ENCODE measurements around the gene TH. TPM values are rescaled to one million over a fixed set of nuclear protein-coding genes. Genes with fewer than 3 reads are reported as not detected.

TH gene
- total and polyA plus RNA-seq, 2 donors = 0.14 to 0.46 TPM

DNA sequence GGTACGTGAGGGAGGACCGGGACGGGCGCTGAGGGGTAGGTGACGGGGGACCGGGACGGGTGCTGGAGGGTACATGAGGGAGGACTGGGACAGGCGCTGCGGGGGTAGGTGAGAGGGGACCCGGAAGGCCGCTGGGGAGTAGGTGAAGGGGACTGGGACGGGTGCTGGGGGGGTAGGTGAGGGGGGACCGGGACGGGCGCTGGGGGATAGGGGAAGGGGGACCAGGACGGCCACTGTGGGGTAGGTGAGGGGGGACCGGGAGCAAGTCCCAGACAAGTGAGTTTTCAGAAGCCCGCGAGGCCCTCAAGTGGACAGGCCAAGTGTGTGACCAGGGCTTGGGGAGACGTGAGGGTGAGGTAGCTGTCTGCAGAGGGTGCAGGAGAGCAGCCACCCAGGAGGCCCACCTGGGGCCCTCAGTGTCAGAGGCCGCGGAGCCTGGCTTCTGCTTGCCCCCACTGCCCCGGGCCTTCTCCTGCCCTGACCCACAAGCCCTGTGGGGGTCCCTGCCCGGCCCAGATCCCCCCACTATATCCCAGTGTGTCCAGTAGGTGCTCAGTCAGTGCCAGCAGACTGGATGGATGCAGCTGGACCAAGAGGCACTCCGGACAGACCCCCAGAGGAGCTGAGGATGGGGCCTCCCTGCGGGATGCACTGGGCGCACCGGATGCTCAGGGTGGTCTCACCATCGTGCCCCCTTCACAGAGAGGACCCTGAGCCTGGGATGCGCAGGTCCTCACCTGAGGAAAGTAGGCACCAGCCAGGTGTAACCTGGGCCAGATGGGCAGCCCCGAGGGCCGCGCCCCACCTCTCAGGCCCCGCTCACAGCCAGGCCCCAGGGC lies 44.2 kb upstream of the TH start:
- Histone ChIP-seq H3K9me3 (ENCODE audit: control insufficient read depth in 2 of 2, insufficient read depth in 1 of 2, low read length in 1 of 2) (no peaks in the 10 kb centered on the region), H3K4me1 (ENCODE audit: control insufficient read depth in 2 of 2, insufficient read depth in 2 of 2, low read length in 2 of 2) (peaks cover 0 to 17% of the 10 kb centered on the region in 2 donors), H3K36me3 (ENCODE audit: control insufficient read depth in 2 of 2, insufficient read depth in 2 of 2, low read length in 1 of 2) (no peaks in the 10 kb centered on the region), H3K4me3 (ENCODE audit: low read length in 2 of 2) (no peak overlapping the region), H3K27ac (ENCODE audit: low read depth in 1 of 2, low read length in 1 of 2) (no peak overlapping the region), H3K27me3 (ENCODE audit: control insufficient read depth in 2 of 2, insufficient read depth in 1 of 2, low read length in 1 of 2) (peaks cover 0 to 2% of the 10 kb centered on the region in 2 donors)
- DNase-seq (ENCODE audit: low read depth in 6 of 9, low spot score in 9 of 9) = no peak
- 91% methylated on average over 34 of the region's 34 CpGs for WGBS

DNA sequence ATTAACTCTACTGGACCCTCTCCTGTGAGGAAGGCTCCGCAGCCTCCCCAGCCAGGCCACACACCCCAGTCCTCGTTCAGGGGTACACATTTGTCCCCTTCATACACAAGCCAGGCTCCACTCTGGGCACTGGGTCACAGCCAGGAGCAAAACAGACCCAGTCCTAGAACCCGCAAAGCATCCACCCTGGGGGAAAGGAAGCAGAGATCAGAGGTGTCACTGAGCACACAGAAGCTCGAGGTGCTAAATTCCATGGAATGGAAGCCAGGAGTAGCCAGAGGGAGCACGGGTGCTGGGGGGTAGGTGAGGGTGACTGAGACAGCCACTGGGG lies 43.6 kb upstream of the TH start:
- Histone ChIP-seq H3K27me3 (ENCODE audit: control insufficient read depth in 2 of 2, insufficient read depth in 1 of 2, low read length in 1 of 2) (peaks cover 0 to 2% of the 10 kb centered on the region in 2 donors), H3K4me1 (ENCODE audit: control insufficient read depth in 2 of 2, insufficient read depth in 2 of 2, low read length in 2 of 2) (peaks cover 0 to 17% of the 10 kb centered on the region in 2 donors), H3K36me3 (ENCODE audit: control insufficient read depth in 2 of 2, insufficient read depth in 2 of 2, low read length in 1 of 2) (no peaks in the 10 kb centered on the region), H3K27ac (ENCODE audit: low read depth in 1 of 2, low read length in 1 of 2) (no peak overlapping the region), H3K9me3 (ENCODE audit: control insufficient read depth in 2 of 2, insufficient read depth in 1 of 2, low read length in 1 of 2) (no peaks in the 10 kb centered on the region), H3K4me3 (ENCODE audit: low read length in 2 of 2) (no peak overlapping the region)
- WGBS = 96% methylated on average over 5 of the region's 5 CpGs
- no peak for DNase-seq (ENCODE audit: low read depth in 6 of 9, low spot score in 9 of 9)

DNA sequence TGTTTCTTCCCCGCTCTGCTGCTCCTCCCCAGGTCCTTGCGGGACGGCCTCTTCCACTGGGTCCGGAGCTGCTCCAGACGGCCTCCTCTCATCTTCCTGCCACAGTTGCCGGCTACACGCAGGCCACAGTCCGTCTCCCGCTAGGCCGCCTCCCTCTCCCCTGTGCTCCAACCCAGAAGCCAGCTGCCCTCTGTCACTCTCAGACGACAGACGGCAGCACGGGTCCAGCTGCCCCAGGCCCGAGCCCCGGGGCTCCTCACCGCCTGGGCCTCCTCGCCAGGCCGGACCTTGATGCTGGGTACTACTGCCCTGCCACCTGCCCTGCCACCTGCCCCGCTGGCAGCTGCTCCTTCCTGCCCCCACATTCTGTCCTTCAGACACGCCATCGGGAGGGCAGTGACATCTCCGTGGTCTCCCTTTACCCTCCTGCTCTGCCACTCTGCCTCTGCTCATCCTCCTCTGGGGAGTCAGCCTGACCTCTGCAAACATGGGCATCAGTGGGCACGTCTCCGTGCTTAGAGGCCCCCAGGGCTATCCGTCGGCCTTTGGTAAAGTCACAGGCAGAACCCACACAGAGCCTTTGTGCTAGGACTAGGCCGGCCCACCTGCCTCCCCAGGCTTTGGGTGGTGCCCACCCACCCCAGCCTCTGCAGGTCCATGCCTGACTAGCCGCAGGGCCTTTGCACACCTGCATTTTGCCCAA lies 43.1 kb upstream of the TH start:
- no peak overlapping the region for H3K27ac ChIP-seq (ENCODE audit: low read depth in 1 of 2, low read length in 1 of 2)
- no peak overlapping the region for H3K4me3 ChIP-seq (ENCODE audit: low read length in 2 of 2)
- no peak for DNase-seq (ENCODE audit: low read depth in 6 of 9, low spot score in 9 of 9)
- no peaks in the 10 kb centered on the region for H3K36me3 ChIP-seq (ENCODE audit: control insufficient read depth in 2 of 2, insufficient read depth in 2 of 2, low read length in 1 of 2)
- 95% methylated on average over 28 of the region's 28 CpGs for WGBS
- H3K9me3 ChIP-seq (ENCODE audit: control insufficient read depth in 2 of 2, insufficient read depth in 1 of 2, low read length in 1 of 2) = no peaks in the 10 kb centered on the region
- H3K27me3 ChIP-seq (ENCODE audit: control insufficient read depth in 2 of 2, insufficient read depth in 1 of 2, low read length in 1 of 2) = peaks cover 0 to 2% of the 10 kb centered on the region in 2 donors
- H3K4me1 ChIP-seq (ENCODE audit: control insufficient read depth in 2 of 2, insufficient read depth in 2 of 2, low read length in 2 of 2) = peaks cover 0 to 17% of the 10 kb centered on the region in 2 donors

DNA sequence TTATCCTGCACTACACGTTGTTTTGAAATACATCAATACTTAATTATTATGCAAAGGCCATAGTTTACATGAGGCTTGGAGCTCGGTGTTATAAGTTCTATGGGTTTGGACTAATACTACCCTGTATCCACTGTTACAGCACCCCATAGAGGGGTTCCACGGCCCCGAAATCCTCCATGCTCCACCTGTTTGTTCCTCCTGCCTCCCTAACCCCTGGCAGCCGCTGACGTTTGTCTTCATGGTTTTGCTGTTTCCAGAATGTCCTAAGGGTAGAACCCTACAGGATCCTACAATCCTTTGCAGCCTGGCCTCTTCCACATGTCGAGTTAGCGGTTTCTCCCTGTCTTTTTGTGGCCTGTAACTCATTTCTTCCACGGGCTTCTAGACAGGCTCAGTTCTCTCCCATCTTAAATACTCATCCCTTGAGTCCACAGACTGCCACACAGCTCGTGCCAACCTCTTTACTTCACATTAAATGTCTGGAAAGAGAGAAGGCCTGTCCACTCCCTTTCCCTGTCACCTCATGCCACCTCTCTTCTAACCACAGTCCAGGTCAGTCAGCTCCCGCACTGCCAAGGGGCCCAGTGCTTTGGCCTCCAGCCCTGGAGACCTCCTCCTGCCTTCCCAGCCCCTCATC lies 42.4 kb upstream of the TH start:
- Histone ChIP-seq H3K36me3 (ENCODE audit: control insufficient read depth in 2 of 2, insufficient read depth in 2 of 2, low read length in 1 of 2) (no peaks in the 10 kb centered on the region), H3K4me3 (ENCODE audit: low read length in 2 of 2) (no peak overlapping the region), H3K9me3 (ENCODE audit: control insufficient read depth in 2 of 2, insufficient read depth in 1 of 2, low read length in 1 of 2) (no peaks in the 10 kb centered on the region), H3K4me1 (ENCODE audit: control insufficient read depth in 2 of 2, insufficient read depth in 2 of 2, low read length in 2 of 2) (peaks cover 0 to 17% of the 10 kb centered on the region in 2 donors), H3K27ac (ENCODE audit: low read depth in 1 of 2, low read length in 1 of 2) (no peak overlapping the region), H3K27me3 (ENCODE audit: control insufficient read depth in 2 of 2, insufficient read depth in 1 of 2, low read length in 1 of 2) (no peaks in the 10 kb centered on the region)
- no peak for DNase-seq (ENCODE audit: low read depth in 6 of 9, low spot score in 9 of 9)
- 91% methylated on average over 11 of the region's 11 CpGs for WGBS

DNA sequence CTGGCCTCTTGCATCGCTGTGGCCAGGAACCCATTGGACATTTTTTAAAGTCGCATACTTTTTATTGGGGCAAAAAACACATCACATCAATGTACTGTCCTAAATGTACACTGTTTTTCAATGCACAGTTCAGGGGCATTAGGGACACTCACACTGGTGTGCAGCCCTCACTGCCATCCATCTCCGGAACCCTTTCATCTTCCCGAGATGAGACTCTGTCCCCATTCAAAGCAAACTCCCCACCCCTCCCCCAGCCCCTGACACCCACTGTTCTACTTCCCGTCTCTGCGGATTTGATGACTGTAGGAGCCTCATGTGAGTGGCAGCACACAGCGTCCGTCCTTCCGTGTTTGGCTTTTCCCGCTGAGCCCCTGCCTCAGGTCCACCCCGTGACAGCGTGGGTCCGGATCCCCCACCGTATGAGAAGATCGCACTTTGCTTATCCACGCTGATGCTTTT lies 41.8 kb upstream of the TH start:
- Histone ChIP-seq H3K4me3 (ENCODE audit: low read length in 2 of 2) (no peak overlapping the region), H3K27ac (ENCODE audit: low read depth in 1 of 2, low read length in 1 of 2) (no peak overlapping the region)
- WGBS = 38% methylated on average over 16 of the region's 16 CpGs

DNA sequence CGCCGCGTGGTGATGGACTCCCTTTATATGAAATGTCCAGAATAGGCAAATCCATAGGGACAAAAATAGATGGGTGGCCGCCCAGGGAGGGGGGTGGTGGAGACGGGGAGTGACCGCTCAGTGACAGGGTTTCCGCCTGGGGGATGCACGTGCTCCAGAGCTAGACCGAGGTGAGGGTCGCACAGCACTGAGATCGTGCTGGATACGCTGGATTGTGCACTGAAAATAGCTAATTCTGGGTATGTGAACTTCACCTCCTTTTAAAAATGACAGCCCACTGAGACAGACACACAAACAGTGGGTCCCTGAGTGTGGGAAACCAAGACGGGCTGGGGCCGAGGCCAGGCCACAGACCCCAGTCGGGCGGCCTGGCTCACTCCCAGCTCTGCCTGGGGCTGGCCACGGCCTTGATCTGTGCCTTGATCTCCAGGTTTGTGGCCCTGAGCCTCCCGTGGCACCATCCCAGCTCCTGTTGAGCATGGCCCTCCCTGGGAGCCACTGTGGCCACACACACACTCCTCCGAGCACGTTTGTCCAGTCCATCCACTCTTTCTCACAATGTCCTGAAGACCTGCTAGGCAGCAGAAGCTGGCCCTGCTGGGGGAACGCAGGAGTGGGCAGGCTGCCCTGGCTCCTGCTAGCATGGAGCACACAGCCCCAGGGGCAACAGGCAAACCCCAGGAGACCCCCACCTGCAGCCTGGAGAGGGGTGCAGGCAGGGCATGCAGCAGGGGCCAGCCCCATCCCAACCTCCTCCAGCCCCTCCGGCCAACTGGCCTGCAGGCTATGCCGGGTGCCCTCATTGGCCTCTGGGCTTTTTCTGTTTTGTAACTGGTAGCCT lies 41.0 kb upstream of the TH start:
- no peak for DNase-seq (ENCODE audit: low read depth in 6 of 9, low spot score in 9 of 9)
- Histone ChIP-seq H3K27ac (ENCODE audit: low read depth in 1 of 2, low read length in 1 of 2) (no peak overlapping the region), H3K36me3 (ENCODE audit: control insufficient read depth in 2 of 2, insufficient read depth in 2 of 2, low read length in 1 of 2) (no peaks in the 10 kb centered on the region), H3K4me3 (ENCODE audit: low read length in 2 of 2) (no peak overlapping the region), H3K9me3 (ENCODE audit: control insufficient read depth in 2 of 2, insufficient read depth in 1 of 2, low read length in 1 of 2) (no peaks in the 10 kb centered on the region), H3K27me3 (ENCODE audit: control insufficient read depth in 2 of 2, insufficient read depth in 1 of 2, low read length in 1 of 2) (no peaks in the 10 kb centered on the region), H3K4me1 (ENCODE audit: control insufficient read depth in 2 of 2, insufficient read depth in 2 of 2, low read length in 2 of 2) (peaks cover 0 to 17% of the 10 kb centered on the region in 2 donors)
- WGBS = 92% methylated on average over 23 of the region's 23 CpGs

More for the DNA sequence above, 41.8 kb upstream of the TH start:
- peak in 7 of 9 donors; percentile 5 to 71 (median 41) for DNase-seq (ENCODE audit: low read depth in 6 of 9, low spot score in 9 of 9)
- H3K4me1 ChIP-seq (ENCODE audit: control insufficient read depth in 2 of 2, insufficient read depth in 2 of 2, low read length in 2 of 2) = peaks cover 0 to 17% of the 10 kb centered on the region in 2 donors
- no peaks in the 10 kb centered on the region for H3K9me3 ChIP-seq (ENCODE audit: control insufficient read depth in 2 of 2, insufficient read depth in 1 of 2, low read length in 1 of 2)
- H3K27me3 ChIP-seq (ENCODE audit: control insufficient read depth in 2 of 2, insufficient read depth in 1 of 2, low read length in 1 of 2) = no peaks in the 10 kb centered on the region
- H3K36me3 ChIP-seq (ENCODE audit: control insufficient read depth in 2 of 2, insufficient read depth in 2 of 2, low read length in 1 of 2) = no peaks in the 10 kb centered on the region

DNA sequence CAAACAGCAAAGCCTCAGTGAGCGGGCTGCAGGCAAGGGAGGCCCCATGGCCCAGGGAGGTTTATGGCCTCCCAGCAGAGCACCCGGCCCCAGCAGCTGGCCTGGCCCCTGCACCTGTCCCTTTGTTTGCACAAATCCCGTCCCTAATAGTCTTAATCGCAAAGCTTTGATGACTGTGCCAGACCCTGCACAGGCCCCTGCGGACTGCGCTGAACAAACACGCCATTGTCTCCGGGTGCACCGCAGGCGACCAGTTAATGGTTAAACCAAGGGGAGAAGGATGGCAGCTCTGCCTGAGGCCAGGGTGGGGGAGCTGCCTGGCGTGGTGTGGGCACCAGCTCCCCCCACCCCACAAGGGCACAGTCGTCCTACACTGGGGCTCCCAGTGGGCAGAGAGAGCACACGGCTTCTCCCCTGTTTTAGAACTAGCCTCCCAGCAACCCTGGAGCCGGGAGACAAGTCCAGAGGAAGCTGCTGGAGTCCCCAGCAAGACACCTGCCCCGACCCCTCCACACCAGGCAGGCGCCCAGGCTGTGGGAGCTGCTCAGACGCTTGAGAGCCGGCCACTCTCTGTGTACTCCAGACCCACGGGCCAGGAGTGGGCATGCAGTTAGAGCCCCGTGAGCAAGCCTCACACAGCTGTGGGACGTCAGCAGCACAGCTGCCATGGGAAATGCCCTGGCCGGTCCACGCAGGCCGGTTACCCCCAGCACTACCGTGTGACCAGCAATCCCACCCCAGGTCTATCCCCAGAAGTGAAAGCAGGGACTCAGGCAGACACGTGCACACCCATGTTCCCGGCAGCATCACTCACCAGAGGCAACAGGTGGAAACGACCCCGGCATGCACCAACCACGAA lies 39.7 kb upstream of the TH start:
- Histone ChIP-seq H3K36me3 (ENCODE audit: control insufficient read depth in 2 of 2, insufficient read depth in 2 of 2, low read length in 1 of 2) (no peaks in the 10 kb centered on the region), H3K9me3 (ENCODE audit: control insufficient read depth in 2 of 2, insufficient read depth in 1 of 2, low read length in 1 of 2) (no peaks in the 10 kb centered on the region), H3K27me3 (ENCODE audit: control insufficient read depth in 2 of 2, insufficient read depth in 1 of 2, low read length in 1 of 2) (no peaks in the 10 kb centered on the region), H3K4me3 (ENCODE audit: low read length in 2 of 2) (no peak overlapping the region), H3K27ac (ENCODE audit: low read depth in 1 of 2, low read length in 1 of 2) (no peak overlapping the region), H3K4me1 (ENCODE audit: control insufficient read depth in 2 of 2, insufficient read depth in 2 of 2, low read length in 2 of 2) (peaks cover 0 to 17% of the 10 kb centered on the region in 2 donors)
- no peak for DNase-seq (ENCODE audit: low read depth in 6 of 9, low spot score in 9 of 9)
- WGBS = 92% methylated on average over 30 of the region's 30 CpGs
